ENCODE data around the gene SLC35F1. TPM values are rescaled to one million over a fixed set of nuclear protein-coding genes. Genes with fewer than 3 reads are reported as not detected.

SLC35F1 gene
- polyA plus RNA-seq, 2 of the 4 experiments (the other 2 are of a cell fraction), result 0.01 TPM; not detected in 1

GRCh38 chr6:118134736-118135135 lies 227.7 kb downstream of the SLC35F1 start:
- no peak overlapping the region for H3K27ac ChIP-seq
- H3K4me2 ChIP-seq, result no peak overlapping the region
- FAIRE-seq (no peak), DNase-seq (ENCODE audit: low read depth in 1 of 2, low spot score in 1 of 2) (no peak), ATAC-seq (no peak)
- ChIA-PET CTCF (no interaction called here), POLR2A (no interaction called here)
- H3K4me1 ChIP-seq, result no peaks in the 10 kb centered on the region
- WGBS (ENCODE audit: missing lambda C conversion rate), result 5% methylated on average over 3 of the region's 5 CpGs
- TF ChIP-seq SMC3 (IDR thresholded peaks at IDR 0.05) (no peak), JUN (IDR thresholded peaks at IDR 0.05) (no peak), POLR2A (IDR thresholded peaks at IDR 0.05; ENCODE audit: low read length) (no peak), CHD2 (IDR thresholded peaks at IDR 0.05; ENCODE audit: low read length, partially characterized antibody) (no peak), GATA3 (IDR thresholded peaks at IDR 0.05; ENCODE audit: borderline replicate concordance) (no peak), KDM1A (IDR thresholded peaks at IDR 0.05; ENCODE audit: low read depth) (no peak), EP300 (IDR thresholded peaks at IDR 0.05) (no peak), TP53 (CRISPR knock-in tag; IDR thresholded peaks at IDR 0.05) (no peak), FOSB (CRISPR knock-in tag; IDR thresholded peaks at IDR 0.05) (no peak), CEBPB (IDR thresholded peaks at IDR 0.05) (no peak), TFCP2L1 (CRISPR knock-in tag; IDR thresholded peaks at IDR 0.05) (no peak), RCOR1 (IDR thresholded peaks at IDR 0.05; ENCODE audit: low read depth, low read length) (no peak), HES2 (IDR thresholded peaks at IDR 0.05) (no peak)
- no peaks in the 10 kb centered on the region for H3K9me3 ChIP-seq
- H3K4me3 ChIP-seq, result no peak overlapping the region

GRCh38 chr6:118135371-118135770 lies 228.3 kb downstream of the SLC35F1 start:
- Histone ChIP-seq H3K27ac (no peak overlapping the region), H3K4me1 (no peaks in the 10 kb centered on the region), H3K4me2 (no peak overlapping the region), H3K9me3 (no peaks in the 10 kb centered on the region), H3K4me3 (no peak overlapping the region)
- no peak for FAIRE-seq
- no peak for DNase-seq (ENCODE audit: low read depth in 1 of 2, low spot score in 1 of 2)
- CTCF ChIA-PET, result no interaction called here
- 0% methylated on average over 2 of the region's 2 CpGs for WGBS (ENCODE audit: missing lambda C conversion rate)
- ATAC-seq, result no peak
- no peak for TF ChIP-seq TP53 (CRISPR knock-in tag; IDR thresholded peaks at IDR 0.05)
- no peak for TF ChIP-seq CBX2 (IDR thresholded peaks at IDR 0.05; ENCODE audit: borderline replicate concordance, low read depth)
- TF ChIP-seq ZFP36 (IDR thresholded peaks at IDR 0.05; ENCODE audit: borderline replicate concordance, partially characterized antibody), result no peak
- TF ChIP-seq POLR2AphosphoS2 (conservative IDR thresholded peaks at IDR 0.05; ENCODE audit: low read length), result no peak
- TF ChIP-seq NR3C1 (IDR thresholded peaks at IDR 0.05), result no peak
- TF ChIP-seq KDM5A (IDR thresholded peaks at IDR 0.05), result no peak
- TF ChIP-seq HEYL (CRISPR knock-in tag; IDR thresholded peaks at IDR 0.05), result no peak
- TF ChIP-seq REST (IDR thresholded peaks at IDR 0.05), result no peak
- no peak for TF ChIP-seq MAX (IDR thresholded peaks at IDR 0.05)
- TF ChIP-seq EHMT2 (IDR thresholded peaks at IDR 0.05; ENCODE audit: low read depth), result no peak
- POLR2A ChIA-PET, result no interaction called here

GRCh38 chr6:118141211-118141610 lies 234.1 kb downstream of the SLC35F1 start:
- DNase-seq (ENCODE audit: low read depth in 1 of 2, low spot score in 1 of 2), result no peak
- Histone ChIP-seq H3K9me3 (no peaks in the 10 kb centered on the region), H3K4me2 (no peak overlapping the region), H3K4me3 (no peak overlapping the region), H3K27ac (no peak overlapping the region), H3K4me1 (no peaks in the 10 kb centered on the region)
- CTCF ChIA-PET, result interaction anchor here (0.6 kb wide), 1 partner anchor 410 kb away, joined by 3 read pairs; no protein-coding TSS in a partner anchor
- POLR2A ChIA-PET, result no interaction called here
- WGBS (ENCODE audit: missing lambda C conversion rate), result 8% methylated on average over 1 of the region's 1 CpG
- TF ChIP-seq ZSCAN20 (CRISPR knock-in tag; IDR thresholded peaks at IDR 0.05) (no peak), CEBPB (IDR thresholded peaks at IDR 0.05) (peak; percentile 8 to 42; a peak in 1 of 4 replicates), KDM1A (IDR thresholded peaks at IDR 0.05; ENCODE audit: low read depth) (no peak), REST (IDR thresholded peaks at IDR 0.05) (no peak), BCL3 (IDR thresholded peaks at IDR 0.05) (no peak)
- FAIRE-seq, result no peak
- ATAC-seq, result no peak
